IPS DF 4.7 (cell line): ENCODE measurements around the gene RBM46.
"Not testable (repeated sequence)": the region's sequence is repeated elsewhere in the genome, so short reads cannot be mapped to it uniquely, and the experiment has no call there.

Source experiments
- DNase-seq: peaks from one replicate; pipeline ENCODE4 v3.0.0-alpha.2; 2013; ENCODE audit warnings: low spot score; ENCODE audit errors: extremely low read depth

RBM46 gene

DNA sequence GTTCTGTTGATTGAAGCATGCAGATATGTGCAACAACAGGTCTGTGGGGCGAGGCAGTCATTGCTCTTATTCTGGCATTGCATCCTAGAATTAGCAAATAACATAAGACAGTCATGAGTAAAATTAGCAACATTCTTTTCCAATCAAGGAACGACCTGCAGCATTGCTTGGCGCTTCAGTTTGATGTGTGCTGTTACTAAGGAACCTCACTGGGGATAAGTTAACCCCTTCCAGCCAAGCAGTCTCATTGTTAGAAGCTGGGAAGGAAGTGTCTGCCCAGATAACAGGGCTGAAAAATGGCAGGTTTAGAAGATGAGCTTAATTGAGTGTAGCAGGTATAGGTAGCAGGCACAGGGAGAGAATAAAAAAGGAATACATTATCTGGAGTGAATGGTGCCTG lies 55.4 kb downstream of the RBM46 start:
- no peak for DNase-seq

DNA sequence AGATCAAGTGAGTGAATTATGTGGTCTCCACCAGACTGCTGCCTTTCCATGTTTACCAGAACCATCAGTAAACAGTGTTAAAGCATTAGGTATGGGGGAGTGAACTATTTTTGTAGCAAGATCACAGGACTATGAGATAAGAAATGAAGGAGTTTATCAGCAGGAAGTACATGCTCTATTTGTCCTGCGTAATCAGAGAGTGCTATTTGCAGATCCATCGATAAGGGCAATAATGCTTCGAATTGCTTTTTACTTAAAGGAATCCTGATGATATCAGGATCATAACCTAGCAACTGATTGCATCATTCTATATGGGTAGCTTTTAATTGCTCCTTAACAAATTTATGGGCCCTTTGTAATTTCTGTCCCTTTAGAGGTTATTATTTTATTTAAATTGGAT lies 57.1 kb downstream of the RBM46 start:
- no peak for DNase-seq

DNA sequence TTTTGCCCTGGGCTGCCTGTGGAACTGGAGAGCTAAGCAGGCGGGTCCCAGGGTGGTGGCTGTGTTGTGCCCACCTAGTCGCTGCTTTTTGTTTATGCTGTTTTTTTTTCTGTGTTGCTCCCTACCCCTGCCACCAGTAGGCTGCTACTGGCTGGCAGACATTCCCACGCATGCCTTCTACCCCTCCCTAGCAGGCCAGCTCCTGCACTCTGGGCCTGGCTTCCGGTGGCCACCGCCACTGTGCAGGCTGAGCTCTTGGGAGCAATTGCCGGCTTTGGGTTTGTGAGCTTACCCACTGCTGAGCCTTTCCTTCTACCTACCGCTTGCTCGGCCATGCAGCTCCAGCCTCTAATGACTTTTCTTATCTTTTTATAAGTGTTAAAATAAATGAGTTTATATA lies 57.6 kb downstream of the RBM46 start:
- no peak for DNase-seq

DNA sequence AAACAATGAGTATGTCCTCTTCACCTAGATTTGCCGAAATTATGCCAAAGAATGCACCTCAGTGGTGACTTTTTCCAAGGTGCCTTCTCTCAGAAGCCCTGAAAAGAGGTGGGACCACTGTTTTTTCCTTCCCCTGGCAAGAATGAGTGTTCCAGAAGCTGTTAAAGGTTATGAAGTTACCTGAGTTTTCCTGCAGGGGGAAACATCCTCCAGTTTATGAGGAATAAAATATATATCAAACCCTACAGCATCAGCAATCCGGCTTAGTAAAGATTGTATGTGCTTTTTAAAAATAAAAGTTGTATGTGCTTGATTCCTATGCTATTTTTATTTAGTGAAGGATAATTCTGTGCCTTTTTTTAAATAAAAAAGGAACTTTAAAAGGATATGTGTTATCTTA lies 73.3 kb downstream of the RBM46 start:
- no peak for DNase-seq

DNA sequence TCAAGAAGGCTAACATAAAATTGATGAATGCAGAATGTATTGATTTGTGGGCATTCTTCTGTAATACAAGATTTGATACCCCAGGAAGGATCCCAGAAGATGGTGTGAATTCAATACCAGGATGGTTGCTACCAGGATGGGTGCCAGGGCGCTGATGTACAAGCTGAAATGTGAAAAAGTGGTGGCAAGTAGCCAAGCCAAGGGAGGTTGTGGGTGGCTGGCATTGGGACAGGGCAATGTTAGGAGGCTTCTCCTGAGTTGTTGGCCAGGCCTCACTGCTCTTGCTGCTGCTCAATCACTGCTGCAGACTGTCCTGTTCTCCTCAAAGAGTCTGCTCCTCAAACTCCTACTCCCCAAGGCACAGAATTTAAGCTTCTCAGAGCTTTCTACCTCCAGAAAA lies 77.1 kb downstream of the RBM46 start:
- no peak for DNase-seq

DNA sequence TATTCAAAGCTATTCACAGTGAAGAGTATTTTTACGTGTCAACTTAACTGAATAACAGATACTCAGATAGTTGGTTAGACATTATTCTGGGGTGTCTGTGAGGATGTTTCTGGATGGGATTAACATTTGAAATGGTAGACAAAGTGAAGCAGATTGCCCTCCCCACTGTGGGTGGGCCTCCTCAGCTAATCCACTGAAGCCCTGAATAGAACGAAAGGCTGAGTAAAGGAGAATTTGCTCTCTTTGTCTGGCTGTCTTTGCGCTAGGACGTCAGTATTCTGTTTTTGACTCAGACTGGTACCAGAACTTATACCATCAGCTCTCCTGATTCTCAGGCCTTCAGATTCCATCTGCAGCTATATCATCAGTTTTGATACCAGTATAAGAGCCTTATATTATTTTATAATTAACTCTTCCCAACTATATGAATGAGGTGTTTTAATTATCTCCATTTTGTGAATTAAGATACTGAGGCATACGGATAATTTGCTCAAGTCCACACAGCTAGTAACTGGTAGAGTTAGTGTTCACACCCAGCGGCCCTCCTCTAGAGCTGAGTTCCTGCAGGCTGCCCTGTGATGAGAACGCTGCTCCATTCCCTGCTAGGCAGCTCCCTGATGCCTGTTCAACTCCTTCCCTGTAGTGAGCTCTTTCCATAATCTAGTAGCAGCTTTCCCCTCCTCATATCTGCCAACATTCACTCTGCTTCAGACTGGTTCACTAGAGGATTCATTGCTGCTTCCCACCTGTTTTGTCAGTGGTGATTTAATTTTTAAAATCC lies 87.5 kb downstream of the RBM46 start:
- DNase-seq: no peak

DNA sequence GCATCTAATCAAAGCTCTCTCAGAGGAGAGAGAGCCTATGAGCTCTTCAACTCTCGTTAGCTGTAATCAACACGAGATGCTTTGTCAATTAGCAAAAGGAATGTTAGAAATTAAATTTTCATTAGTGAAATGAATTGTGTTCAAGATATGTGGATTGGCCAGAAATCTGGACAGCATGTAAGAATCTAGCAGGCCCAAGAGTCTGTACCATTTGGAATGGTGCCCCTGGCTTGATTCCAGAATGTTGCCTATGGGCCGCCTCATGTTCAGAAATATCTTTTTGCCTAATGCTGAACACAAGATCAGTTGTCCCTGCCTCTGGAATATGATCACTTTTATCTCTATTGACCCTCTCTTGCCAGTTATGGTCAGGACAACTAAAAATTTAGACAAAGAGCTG lies 88.2 kb downstream of the RBM46 start:
- no peak for DNase-seq

DNA sequence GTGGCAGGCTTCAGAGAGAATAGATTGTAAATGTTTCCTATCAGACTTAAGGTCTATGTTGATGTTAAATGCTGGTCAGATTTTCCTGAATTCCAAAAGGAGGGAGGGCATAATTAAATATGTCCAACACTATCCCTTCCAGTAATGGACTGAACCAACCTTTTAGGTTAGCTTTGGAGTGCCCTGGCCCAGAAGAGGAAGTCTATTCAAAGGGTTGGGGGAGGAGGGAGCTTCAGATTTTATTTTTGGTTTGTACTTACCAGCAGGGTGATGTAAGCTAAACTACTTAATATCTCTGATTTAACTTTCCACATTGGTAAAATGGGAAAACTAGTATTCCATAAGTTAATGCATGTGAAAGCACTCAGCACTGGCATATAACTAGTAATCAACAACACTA lies 91.1 kb downstream of the RBM46 start:
- no peak for DNase-seq

DNA sequence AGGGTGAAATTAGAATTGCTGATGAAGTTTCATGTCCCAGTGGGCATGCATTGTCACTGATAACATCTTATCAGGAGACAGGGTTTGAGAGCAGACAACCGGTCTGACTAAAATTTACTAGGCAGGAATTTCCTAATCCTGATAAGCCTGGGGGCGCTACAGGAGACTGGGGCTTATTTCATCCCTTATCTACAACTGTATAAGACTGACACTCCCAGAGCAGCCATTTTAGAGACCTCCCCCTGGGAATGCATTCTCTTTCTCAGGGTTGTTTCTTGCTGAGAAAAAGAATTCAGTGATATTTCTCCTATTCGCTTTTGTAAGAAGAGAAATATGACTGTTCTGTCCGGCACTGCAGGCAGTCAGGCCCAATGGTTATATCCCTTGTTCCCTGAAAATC lies 93.0 kb downstream of the RBM46 start:
- DNase-seq: not testable (repeated sequence)

DNA sequence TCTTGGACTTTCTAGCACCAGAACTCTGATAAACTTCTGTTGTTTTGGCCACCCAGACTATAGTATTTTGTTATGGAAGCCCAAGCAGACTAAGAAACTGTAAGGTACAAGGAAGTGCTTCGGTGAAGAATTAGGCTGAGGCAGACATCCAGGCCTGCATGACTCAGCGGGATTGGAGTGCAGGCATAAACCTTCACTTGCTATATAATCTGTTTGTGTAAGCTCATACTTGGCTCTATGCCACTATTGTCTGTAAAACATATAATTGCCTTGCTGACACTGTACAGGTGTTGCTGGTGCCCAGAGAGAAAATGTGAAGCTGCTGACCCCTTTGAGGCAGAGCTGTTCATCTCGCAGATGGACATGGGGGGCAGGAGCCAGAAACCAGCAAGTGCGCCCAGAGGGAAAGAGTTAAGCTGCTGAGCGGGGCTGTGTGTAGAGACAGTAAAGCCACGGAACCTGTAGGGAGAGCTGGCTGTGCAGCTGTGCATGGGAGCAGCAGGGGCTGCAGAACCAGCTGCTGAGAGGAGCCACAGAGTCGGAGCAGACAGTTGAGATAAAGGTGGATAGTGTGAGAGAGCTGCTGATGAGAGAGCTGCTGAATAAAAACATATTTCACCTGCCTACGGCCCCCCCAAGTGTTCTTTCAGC lies 96.2 kb downstream of the RBM46 start:
- DNase-seq: no peak
